SK-N-SH (cell line): Measurements from ENCODE around the gene FAM50B. TPM values are rescaled to one million over a fixed set of nuclear protein-coding genes. Genes with fewer than 3 reads are reported as not detected.
A peak's percentile ranks its signal among the peaks of the same experiment; 100 is the strongest.

Experiments
- CTCF ChIA-PET: fragments of 300-600, 350-600 bp; formaldehyde crosslinking; extraction: SDS; loops from one replicate; lab custom pipeline; 2021; lab: Yijun Ruan, JAX
- POLR2A ChIA-PET: fragments of 350-600 bp; sonication (Branson Sonifier 250); formaldehyde crosslinking; extraction: SDS; loops from one replicate; lab custom pipeline; 2020; ENCODE audit warnings: antibody characterized with exemption, inconsistent platforms; lab: Yijun Ruan, JAX
- DNase-seq: peaks from one replicate; pipeline ENCODE4 v3.0.0; 2012
- H2AFZ ChIP-seq: fragments of 200-600 bp; sonication (generic); 2 replicates; pipeline ENCODE4 v1.8.1; 2016; ENCODE audit warnings: antibody characterized with exemption, mild to moderate bottlenecking, low read depth
- H3F3A ChIP-seq: fragments of 200-600 bp; sonication (generic); replicated peaks from 2 replicates; pipeline ENCODE3; 2016; ENCODE audit warnings: antibody characterized with exemption, mild to moderate bottlenecking; ENCODE audit not compliant: insufficient read depth
- H3K27ac ChIP-seq, 2 experiments: fragments of 200-500 bp in 1 of 2; fragments of 200-600 bp in 1 of 2; sonication (Bioruptor generic) in 1 of 2; sonication (generic), shearing (Covaris generic) in 1 of 2; 2 replicates each; pipeline versions ENCODE4 v1.5.1 to v1.6.1; 2014 to 2016; ENCODE audit warnings: low read depth in 2 of 2, inconsistent platforms in 1 of 2, low read length in 1 of 2, mild to moderate bottlenecking in 1 of 2, mixed read lengths in 1 of 2
- H3K27me3 ChIP-seq: fragments of 200-600 bp; sonication (generic), shearing (Covaris generic); 2 replicates; pipeline ENCODE4 v1.6.1; 2016; ENCODE audit warnings: mixed run types; ENCODE audit not compliant: insufficient read depth
- H3K36me3 ChIP-seq, 2 experiments: fragments of 200-500 bp in 1 of 2; fragments of 200-600 bp in 1 of 2; sonication (Bioruptor generic) in 1 of 2; sonication (generic) in 1 of 2; replicated peaks in 1 of 2; 2 replicates each; pipeline versions ENCODE3 to v1.5.1; 2014 to 2016; ENCODE audit warnings: low read length in 1 of 2, mild to moderate bottlenecking in 1 of 2; ENCODE audit not compliant: insufficient read depth in 2 of 2, control insufficient read depth in 1 of 2
- H3K4me1 ChIP-seq, 2 experiments: fragments of 200-500 bp in 1 of 2; fragments of 200-600 bp in 1 of 2; sonication (Bioruptor generic) in 1 of 2; sonication (generic), shearing (Covaris generic) in 1 of 2; 2 replicates each; pipeline versions ENCODE4 v1.5.1 to v1.6.1; 2014 to 2016; ENCODE audit warnings: low read depth in 1 of 2, low read length in 1 of 2, mixed run types in 1 of 2; ENCODE audit not compliant: insufficient read depth in 2 of 2, control insufficient read depth in 1 of 2
- H3K4me2 ChIP-seq: fragments of 200-600 bp; sonication (generic), shearing (Covaris generic); 2 replicates; pipeline ENCODE4 v1.6.1; 2017; ENCODE audit warnings: mixed run types
- H3K4me3 ChIP-seq, 2 experiments: fragments of 200-500 bp in 1 of 2; fragments of 200-600 bp in 1 of 2; sonication (Bioruptor generic) in 1 of 2; sonication (generic), shearing (Covaris generic) in 1 of 2; 2 replicates each; pipeline versions ENCODE4 v1.5.1 to v1.8.1; 2014 to 2016; ENCODE audit warnings: low read depth in 2 of 2, inconsistent platforms in 1 of 2, low read length in 1 of 2, mild to moderate bottlenecking in 1 of 2, mixed read lengths in 1 of 2, moderate library complexity in 1 of 2
- H3K79me2 ChIP-seq: fragments of 200-600 bp; sonication (generic); 2 replicates; pipeline ENCODE4 v1.8.1; 2017; ENCODE audit warnings: mild to moderate bottlenecking; ENCODE audit not compliant: insufficient read depth
- H3K9ac ChIP-seq: fragments of 200-600 bp; sonication (generic); 2 replicates; pipeline ENCODE4 v1.6.1; 2017; ENCODE audit warnings: mixed run types
- H3K9me2 ChIP-seq: fragments of 200-600 bp; sonication (generic); 2 replicates; pipeline ENCODE4 v1.6.1; 2017; ENCODE audit warnings: mixed run types
- H3K9me3 ChIP-seq: fragments of 200-600 bp; sonication (generic); 2 replicates; pipeline ENCODE4 v1.6.1; 2017; ENCODE audit warnings: mixed run types, mild to moderate bottlenecking, moderate library complexity
- H4K20me1 ChIP-seq: fragments of 200-600 bp; sonication (generic); 2 replicates; pipeline ENCODE4 v1.6.1; 2017; ENCODE audit warnings: mild to moderate bottlenecking, mixed run types; ENCODE audit not compliant: insufficient read depth
- CHD2 ChIP-seq: fragments of 150-350 bp; IDR thresholded peaks from 2 replicates; pipeline ENCODE4 v1.6.1; 2018; ENCODE audit warnings: low read length; ENCODE audit not compliant: partially characterized antibody
- EZH2phosphoT487 ChIP-seq: fragments of 200-600 bp; sonication (generic); IDR thresholded peaks from 2 replicates; pipeline ENCODE4 v1.6.1; 2017; ENCODE audit warnings: low read depth, mixed run types, mild to moderate bottlenecking, antibody characterized with exemption, moderate library complexity, borderline replicate concordance
- IRF3 ChIP-seq: fragments of 150-350 bp; IDR thresholded peaks from 2 replicates; pipeline ENCODE4 v1.6.1; 2016; ENCODE audit warnings: mild to moderate bottlenecking, low read depth, low read length
- MAX ChIP-seq: IDR thresholded peaks from 2 replicates; pipeline ENCODE4 v1.4.0; 2012; ENCODE audit warnings: low read depth
- MEF2A ChIP-seq: IDR thresholded peaks from 2 replicates; pipeline ENCODE4 v1.4.0; 2012; ENCODE audit warnings: low read depth, borderline replicate concordance
- NRF1 ChIP-seq: IDR thresholded peaks from 2 replicates; pipeline ENCODE4 v1.6.1; 2012; ENCODE audit warnings: low read depth, mild to moderate bottlenecking, low read length
- PBX3 ChIP-seq: IDR thresholded peaks from 2 replicates; pipeline ENCODE4; 2012
- REST ChIP-seq: IDR thresholded peaks from 2 replicates; pipeline ENCODE4 v1.6.1; 2012; ENCODE audit warnings: mild to moderate bottlenecking, low read depth, low read length, moderate library complexity
- RXRA ChIP-seq: IDR thresholded peaks from 2 replicates; pipeline ENCODE4 v1.4.0; 2012; ENCODE audit warnings: low read depth, mild to moderate bottlenecking, borderline replicate concordance
- SIN3A ChIP-seq: IDR thresholded peaks from 2 replicates; pipeline ENCODE4 v1.6.1; 2012; ENCODE audit warnings: low read depth, mild to moderate bottlenecking, low read length, moderate library complexity, borderline replicate concordance
- TAF1 ChIP-seq: IDR thresholded peaks from 2 replicates; pipeline ENCODE4 v1.6.1; 2012; ENCODE audit warnings: low read depth, mild to moderate bottlenecking, low read length, moderate library complexity, borderline replicate concordance
- TCF12 ChIP-seq: IDR thresholded peaks from 2 replicates; pipeline ENCODE4 v1.4.0; 2012
- USF1 ChIP-seq: IDR thresholded peaks from 2 replicates; pipeline ENCODE4 v1.4.0; 2012; ENCODE audit warnings: low read depth, borderline replicate concordance
- YY1 ChIP-seq: IDR thresholded peaks from 2 replicates; pipeline ENCODE4 v1.4.0; 2012; ENCODE audit warnings: low read depth, mild to moderate bottlenecking
- ZBTB33 ChIP-seq: IDR thresholded peaks from 2 replicates; pipeline ENCODE4 v1.4.0; 2012; ENCODE audit warnings: low read depth, borderline replicate concordance
- WGBS: methylation state at CpG from one replicate; pipeline ENCODE4 v1.1.6; 2017; ENCODE audit warnings: low lambda C conversion rate; 5-methylcytosine and 5-hydroxymethylcytosine counted together
- polyA plus RNA-seq, 3 experiments: library from polyadenylated mRNA; depleted of rRNA; stranded (reverse); fragments of >200 nt; gene quantifications; 2 replicates each; pipeline ENCODE4 v1.2.3, GENCODE V29; 2012

FAM50B gene
- polyA plus RNA-seq, 1 of the 3 experiments (the other 2 are of a cell fraction), result 13.8 TPM

- H3K27me3 ChIP-seq, result no peaks in the 10 kb centered on the region
- TF ChIP-seq PBX3 (peak; percentile 41), TCF12 (0 out of 2 replicates have a peak, but pooled peaks have one; percentile 10), YY1 (no peak), NRF1 (no peak), USF1 (no peak)
- H3K36me3 ChIP-seq, result no peaks in the 10 kb centered on the region
- H3F3A ChIP-seq, result peaks cover 40% of the 10 kb centered on the region
- H2AFZ ChIP-seq, result no peak overlapping the region
- H3K79me2 ChIP-seq, result no peaks in the 10 kb centered on the region
- no peak overlapping the region for H3K4me3 ChIP-seq
- no peaks in the 10 kb centered on the region for H3K9me2 ChIP-seq
- H3K9me3 ChIP-seq, result no peaks in the 10 kb centered on the region
- no peaks in the 10 kb centered on the region for H4K20me1 ChIP-seq
- H3K4me2 ChIP-seq, result no peak overlapping the region
- peaks cover 6 to 36% of the 10 kb centered on the region in 2 experiments; a peak in 3 of 4 replicates for H3K4me1 ChIP-seq
- whole genome bisulfite sequencing, result 97% methylated on average over 2 of the region's 2 CpGs
- ChIA-PET CTCF (no interaction called here), POLR2A (interaction anchor here (0.7 kb wide), 1 partner anchor 346 kb away, joined by 3 read pairs; no protein-coding TSS in a partner anchor)
- H3K27ac ChIP-seq, result peak overlapping the region in 1 of 2 experiments; percentile 94; a peak in 2 of 4 replicates
- no peak overlapping the region for H3K9ac ChIP-seq
- DNase-seq, result no peak
Measured at GRCh38 chr6:3804964-3805363, 44.2 kb upstream of the FAM50B start.

- Histone ChIP-seq H3K4me3 (no peak overlapping the region), H3K9me3 (no peaks in the 10 kb centered on the region), H3K79me2 (no peaks in the 10 kb centered on the region), H3K9ac (no peak overlapping the region), H4K20me1 (no peaks in the 10 kb centered on the region), H3K36me3 (no peaks in the 10 kb centered on the region), H3K4me2 (no peak overlapping the region), H3K27ac (peak overlapping the region in 1 of 2 experiments; percentile 94; a peak in 2 of 4 replicates), H3K9me2 (no peaks in the 10 kb centered on the region), H3K4me1 (peaks cover 6 to 36% of the 10 kb centered on the region in 2 experiments; a peak in 3 of 4 replicates), H3K27me3 (no peaks in the 10 kb centered on the region), H3F3A (peaks cover 40% of the 10 kb centered on the region), H2AFZ (no peak overlapping the region)
- 90% methylated on average over 8 of the region's 8 CpGs for WGBS
- no peak for DNase-seq
- ChIA-PET CTCF (no interaction called here), POLR2A (no interaction called here)
- TF ChIP-seq SIN3A (no peak), EZH2phosphoT487 (no peak), USF1 (no peak), TAF1 (no peak), MEF2A (no peak), REST (no peak), RXRA (no peak), YY1 (no peak), MAX (no peak), ZBTB33 (no peak), CHD2 (no peak), IRF3 (no peak)
Measured at GRCh38 chr6:3805448-3806123, 43.6 kb upstream of the FAM50B start.
